HEK293 (cell line): Measurements from ENCODE around the gene KMO.

Experiments used
- CTCF ChIA-PET: fragments of 350-600 bp; formaldehyde crosslinking; extraction: SDS; loops from one replicate; lab custom pipeline; 2021; ENCODE audit warnings: antibody characterized with exemption; lab: Yijun Ruan, JAX
- POLR2A ChIA-PET: fragments of 300-600 bp; formaldehyde crosslinking; extraction: SDS; loops from one replicate; lab custom pipeline; 2020; ENCODE audit warnings: antibody characterized with exemption, inconsistent platforms; lab: Yijun Ruan, JAX
- H3K27ac ChIP-seq: fragments of 200-500 bp; sonication (Bioruptor generic); 2 replicates; pipeline ENCODE4 v1.5.1; 2014; ENCODE audit warnings: low read depth, low read length, control low read depth, inconsistent platforms; ENCODE audit errors: extremely low read depth
- H3K36me3 ChIP-seq, 2 experiments: fragments of 200-500 bp in 1 of 2; sonication (Bioruptor generic) in 1 of 2; 1 replicate in 1 of 2; 2 replicates in 1 of 2; pipeline ENCODE4 v1.5.1; 2014 to 2017; ENCODE audit warnings: inconsistent platforms in 2 of 2, low read length in 2 of 2; ENCODE audit not compliant: control insufficient read depth in 2 of 2, insufficient read depth in 1 of 2
- H3K4me1 ChIP-seq: fragments of 200-500 bp; sonication (Bioruptor generic); 2 replicates; pipeline ENCODE4 v1.5.1; 2014; ENCODE audit warnings: mild to moderate bottlenecking, low read length, inconsistent platforms; ENCODE audit not compliant: control insufficient read depth, insufficient read depth
- H3K4me3 ChIP-seq: 2 replicates; pipeline ENCODE4 v1.5.1; 2011; ENCODE audit warnings: low read depth, mild to moderate bottlenecking, control low read depth, low read length, moderate library complexity
- H3K9me3 ChIP-seq: fragments of 200-500 bp; sonication (Bioruptor generic); 2 replicates; pipeline ENCODE4 v1.5.1; 2014; ENCODE audit warnings: low read depth, low read length, inconsistent platforms; ENCODE audit not compliant: control insufficient read depth, insufficient read depth
- GLI2 ChIP-seq: fragments of 450-650 bp; formaldehyde crosslinking; IDR thresholded peaks from 2 replicates; pipeline ENCODE4; 2017; ENCODE audit warnings: missing biosample characterization, missing genetic modification characterization, low read depth, borderline replicate concordance
- GLIS1 ChIP-seq: fragments of 450-650 bp; formaldehyde crosslinking; IDR thresholded peaks from 2 replicates; pipeline ENCODE4 v1.5.1; 2016; ENCODE audit warnings: missing biosample characterization, missing genetic modification characterization
- KLF16 ChIP-seq: fragments of 450-650 bp; formaldehyde crosslinking; IDR thresholded peaks from 2 replicates; pipeline ENCODE4 v1.5.1; 2017; ENCODE audit warnings: missing biosample characterization, missing genetic modification characterization
- MYNN ChIP-seq: fragments of 450-650 bp; formaldehyde crosslinking; IDR thresholded peaks from 2 replicates; pipeline ENCODE4 v1.5.1; 2016; ENCODE audit warnings: missing biosample characterization, missing genetic modification characterization, borderline replicate concordance
- PRDM1 ChIP-seq: fragments of 450-650 bp; formaldehyde crosslinking; IDR thresholded peaks from 2 replicates; pipeline ENCODE4; 2016; ENCODE audit warnings: missing biosample characterization, missing genetic modification characterization
- SP3 ChIP-seq: fragments of 450-650 bp; formaldehyde crosslinking; IDR thresholded peaks from 2 replicates; pipeline ENCODE4 v1.5.1; 2016; ENCODE audit warnings: missing biosample characterization, missing genetic modification characterization
- ZNF292 ChIP-seq: fragments of 450-650 bp; formaldehyde crosslinking; IDR thresholded peaks from 2 replicates; pipeline ENCODE4 v1.5.1; 2016; ENCODE audit warnings: low read depth, missing biosample characterization, missing genetic modification characterization, borderline replicate concordance
- ZNF610 ChIP-seq: fragments of 450-650 bp; formaldehyde crosslinking; IDR thresholded peaks from 2 replicates; pipeline ENCODE4 v1.5.1; 2016; ENCODE audit warnings: missing biosample characterization, missing genetic modification characterization, borderline replicate concordance
- ZNF624 ChIP-seq: fragments of 450-650 bp; formaldehyde crosslinking; IDR thresholded peaks from 2 replicates; pipeline ENCODE4 v1.5.1; 2017; ENCODE audit warnings: missing biosample characterization, missing genetic modification characterization
- TF ChIP-seq, protein P1 (sequence below): fragments of 450-650 bp; formaldehyde crosslinking; IDR thresholded peaks from 2 replicates; pipeline ENCODE4 v1.5.1; 2016; ENCODE audit warnings: missing biosample characterization, missing genetic modification characterization
- TF ChIP-seq, protein P2 (sequence below): fragments of 450-650 bp; formaldehyde crosslinking; conservative IDR thresholded peaks from 2 replicates; pipeline ENCODE4 v1.5.1; 2016; ENCODE audit warnings: low read depth, missing biosample characterization, missing genetic modification characterization
- TF ChIP-seq, protein P3 (sequence below): fragments of 450-650 bp; formaldehyde crosslinking; IDR thresholded peaks from 2 replicates; pipeline ENCODE4 v1.5.1; 2016; ENCODE audit warnings: missing biosample characterization, missing genetic modification characterization
- TF ChIP-seq, protein P4 (sequence below): fragments of 450-650 bp; formaldehyde crosslinking; IDR thresholded peaks from 2 replicates; pipeline ENCODE4 v1.5.1; 2017; ENCODE audit warnings: missing biosample characterization, missing genetic modification characterization
- TF ChIP-seq, protein P5 (sequence below): fragments of 450-650 bp; formaldehyde crosslinking; IDR thresholded peaks from 2 replicates; pipeline ENCODE4 v1.5.1; 2016; ENCODE audit warnings: missing biosample characterization, missing genetic modification characterization, borderline replicate concordance

The KMO gene

DNA sequence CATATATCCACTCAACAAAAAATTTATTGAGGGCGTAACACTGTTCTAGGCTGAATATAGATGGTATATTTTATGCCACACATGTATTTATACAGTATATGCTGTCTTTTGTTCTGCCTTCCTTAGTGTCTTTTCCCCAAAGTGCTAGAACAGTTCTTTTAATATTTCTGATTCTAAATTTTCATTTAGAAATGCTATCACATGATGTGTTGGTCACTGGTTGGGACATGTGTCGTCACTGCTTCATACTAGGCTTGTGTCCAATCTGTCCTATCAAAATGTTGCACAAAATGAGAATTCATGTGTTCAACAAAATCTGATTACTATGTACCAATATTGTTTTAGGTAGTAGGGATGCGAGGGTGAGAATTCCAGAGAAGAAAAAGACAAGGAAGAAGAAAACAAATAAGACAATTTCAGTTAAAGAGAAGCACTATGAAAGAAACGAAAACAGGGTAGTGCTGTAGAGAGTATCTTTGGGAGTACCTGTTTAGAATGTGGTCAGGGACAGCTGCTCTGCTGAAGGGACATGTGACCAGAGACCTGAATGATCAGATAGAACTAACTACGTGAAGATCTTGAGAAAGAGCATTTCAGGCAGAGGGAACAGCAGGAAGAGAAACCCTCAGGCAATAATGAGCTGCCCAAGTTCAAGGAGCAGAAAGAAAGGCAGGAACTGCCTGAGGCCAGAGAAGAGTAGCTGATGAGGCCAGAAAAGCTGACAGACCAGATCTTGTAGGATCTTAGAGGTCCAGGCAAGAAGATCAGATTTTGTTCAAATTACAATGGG lies 1.3 kb downstream of the KMO start:
- Histone ChIP-seq H3K4me1 (no peaks in the 10 kb centered on the region), H3K27ac (no peak overlapping the region), H3K9me3 (no peaks in the 10 kb centered on the region), H3K4me3 (no peak overlapping the region), H3K36me3 (no peaks in the 10 kb centered on the region)
- ChIA-PET CTCF (no interaction called here), POLR2A (no interaction called here)
- TF ChIP-seq KLF16 (tag by site-specific recombination) (no peak), MYNN (tag by site-specific recombination) (no peak), SP3 (no peak), GLIS1 (tag by site-specific recombination) (no peak)
- TF ChIP-seq, protein P1, sequence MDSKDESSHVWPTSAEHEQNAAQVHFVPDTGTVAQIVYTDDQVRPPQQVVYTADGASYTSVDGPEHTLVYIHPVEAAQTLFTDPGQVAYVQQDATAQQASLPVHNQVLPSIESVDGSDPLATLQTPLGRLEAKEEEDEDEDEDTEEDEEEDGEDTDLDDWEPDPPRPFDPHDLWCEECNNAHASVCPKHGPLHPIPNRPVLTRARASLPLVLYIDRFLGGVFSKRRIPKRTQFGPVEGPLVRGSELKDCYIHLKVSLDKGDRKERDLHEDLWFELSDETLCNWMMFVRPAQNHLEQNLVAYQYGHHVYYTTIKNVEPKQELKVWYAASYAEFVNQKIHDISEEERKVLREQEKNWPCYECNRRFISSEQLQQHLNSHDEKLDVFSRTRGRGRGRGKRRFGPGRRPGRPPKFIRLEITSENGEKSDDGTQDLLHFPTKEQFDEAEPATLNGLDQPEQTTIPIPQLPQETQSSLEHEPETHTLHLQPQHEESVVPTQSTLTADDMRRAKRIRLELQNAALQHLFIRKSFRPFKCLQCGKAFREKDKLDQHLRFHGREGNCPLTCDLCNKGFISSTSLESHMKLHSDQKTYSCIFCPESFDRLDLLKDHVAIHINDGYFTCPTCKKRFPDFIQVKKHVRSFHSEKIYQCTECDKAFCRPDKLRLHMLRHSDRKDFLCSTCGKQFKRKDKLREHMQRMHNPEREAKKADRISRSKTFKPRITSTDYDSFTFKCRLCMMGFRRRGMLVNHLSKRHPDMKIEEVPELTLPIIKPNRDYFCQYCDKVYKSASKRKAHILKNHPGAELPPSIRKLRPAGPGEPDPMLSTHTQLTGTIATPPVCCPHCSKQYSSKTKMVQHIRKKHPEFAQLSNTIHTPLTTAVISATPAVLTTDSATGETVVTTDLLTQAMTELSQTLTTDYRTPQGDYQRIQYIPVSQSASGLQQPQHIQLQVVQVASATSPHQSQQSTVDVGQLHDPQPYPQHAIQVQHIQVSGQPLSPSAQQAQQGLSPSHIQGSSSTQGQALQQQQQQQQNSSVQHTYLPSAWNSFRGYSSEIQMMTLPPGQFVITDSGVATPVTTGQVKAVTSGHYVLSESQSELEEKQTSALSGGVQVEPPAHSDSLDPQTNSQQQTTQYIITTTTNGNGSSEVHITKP (tag by site-specific recombination) = no peak

DNA sequence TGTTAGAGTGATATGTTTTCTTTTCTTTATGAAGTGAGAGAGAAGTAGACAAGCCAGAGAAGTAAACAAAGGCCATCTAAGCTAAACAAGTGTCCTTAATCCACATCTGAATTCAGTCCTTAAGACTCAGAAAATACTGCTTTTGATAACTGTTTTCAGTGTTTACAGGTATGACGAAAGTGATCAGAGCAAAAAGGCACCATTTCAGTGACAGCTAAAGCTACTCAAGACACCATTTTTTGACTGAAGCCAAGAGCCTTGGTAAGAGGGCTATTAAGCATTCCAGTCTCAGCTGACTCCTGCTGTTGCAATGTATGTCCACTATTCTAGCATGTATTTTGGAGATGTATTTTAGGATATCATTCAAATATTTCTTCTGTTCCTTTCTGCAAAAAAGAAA lies 4.1 kb downstream of the KMO start:
- no peak overlapping the region for H3K27ac ChIP-seq
- ChIA-PET CTCF (interaction anchor here (0.6 kb wide), 1 partner anchor 669 kb away, joined by 3 read pairs; no protein-coding TSS in a partner anchor), POLR2A (no interaction called here)
- no peaks in the 10 kb centered on the region for H3K4me1 ChIP-seq
- TF ChIP-seq, protein P2, sequence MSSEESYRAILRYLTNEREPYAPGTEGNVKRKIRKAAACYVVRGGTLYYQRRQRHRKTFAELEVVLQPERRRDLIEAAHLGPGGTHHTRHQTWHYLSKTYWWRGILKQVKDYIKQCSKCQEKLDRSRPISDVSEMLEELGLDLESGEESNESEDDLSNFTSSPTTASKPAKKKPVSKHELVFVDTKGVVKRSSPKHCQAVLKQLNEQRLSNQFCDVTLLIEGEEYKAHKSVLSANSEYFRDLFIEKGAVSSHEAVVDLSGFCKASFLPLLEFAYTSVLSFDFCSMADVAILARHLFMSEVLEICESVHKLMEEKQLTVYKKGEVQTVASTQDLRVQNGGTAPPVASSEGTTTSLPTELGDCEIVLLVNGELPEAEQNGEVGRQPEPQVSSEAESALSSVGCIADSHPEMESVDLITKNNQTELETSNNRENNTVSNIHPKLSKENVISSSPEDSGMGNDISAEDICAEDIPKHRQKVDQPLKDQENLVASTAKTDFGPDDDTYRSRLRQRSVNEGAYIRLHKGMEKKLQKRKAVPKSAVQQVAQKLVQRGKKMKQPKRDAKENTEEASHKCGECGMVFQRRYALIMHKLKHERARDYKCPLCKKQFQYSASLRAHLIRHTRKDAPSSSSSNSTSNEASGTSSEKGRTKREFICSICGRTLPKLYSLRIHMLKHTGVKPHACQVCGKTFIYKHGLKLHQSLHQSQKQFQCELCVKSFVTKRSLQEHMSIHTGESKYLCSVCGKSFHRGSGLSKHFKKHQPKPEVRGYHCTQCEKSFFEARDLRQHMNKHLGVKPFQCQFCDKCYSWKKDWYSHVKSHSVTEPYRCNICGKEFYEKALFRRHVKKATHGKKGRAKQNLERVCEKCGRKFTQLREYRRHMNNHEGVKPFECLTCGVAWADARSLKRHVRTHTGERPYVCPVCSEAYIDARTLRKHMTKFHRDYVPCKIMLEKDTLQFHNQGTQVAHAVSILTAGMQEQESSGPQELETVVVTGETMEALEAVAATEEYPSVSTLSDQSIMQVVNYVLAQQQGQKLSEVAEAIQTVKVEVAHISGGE (tag by site-specific recombination) = no peak
- TF ChIP-seq GLI2 (tag by site-specific recombination) (no peak), ZNF624 (tag by site-specific recombination) (no peak), PRDM1 (tag by site-specific recombination) (no peak), ZNF610 (tag by site-specific recombination) (no peak), ZNF292 (no peak)
- TF ChIP-seq, protein P3, sequence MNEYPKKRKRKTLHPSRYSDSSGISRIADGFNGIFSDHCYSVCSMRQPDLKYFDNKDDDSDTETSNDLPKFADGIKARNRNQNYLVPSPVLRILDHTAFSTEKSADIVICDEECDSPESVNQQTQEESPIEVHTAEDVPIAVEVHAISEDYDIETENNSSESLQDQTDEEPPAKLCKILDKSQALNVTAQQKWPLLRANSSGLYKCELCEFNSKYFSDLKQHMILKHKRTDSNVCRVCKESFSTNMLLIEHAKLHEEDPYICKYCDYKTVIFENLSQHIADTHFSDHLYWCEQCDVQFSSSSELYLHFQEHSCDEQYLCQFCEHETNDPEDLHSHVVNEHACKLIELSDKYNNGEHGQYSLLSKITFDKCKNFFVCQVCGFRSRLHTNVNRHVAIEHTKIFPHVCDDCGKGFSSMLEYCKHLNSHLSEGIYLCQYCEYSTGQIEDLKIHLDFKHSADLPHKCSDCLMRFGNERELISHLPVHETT (tag by site-specific recombination) = no peak
- TF ChIP-seq, protein P4, sequence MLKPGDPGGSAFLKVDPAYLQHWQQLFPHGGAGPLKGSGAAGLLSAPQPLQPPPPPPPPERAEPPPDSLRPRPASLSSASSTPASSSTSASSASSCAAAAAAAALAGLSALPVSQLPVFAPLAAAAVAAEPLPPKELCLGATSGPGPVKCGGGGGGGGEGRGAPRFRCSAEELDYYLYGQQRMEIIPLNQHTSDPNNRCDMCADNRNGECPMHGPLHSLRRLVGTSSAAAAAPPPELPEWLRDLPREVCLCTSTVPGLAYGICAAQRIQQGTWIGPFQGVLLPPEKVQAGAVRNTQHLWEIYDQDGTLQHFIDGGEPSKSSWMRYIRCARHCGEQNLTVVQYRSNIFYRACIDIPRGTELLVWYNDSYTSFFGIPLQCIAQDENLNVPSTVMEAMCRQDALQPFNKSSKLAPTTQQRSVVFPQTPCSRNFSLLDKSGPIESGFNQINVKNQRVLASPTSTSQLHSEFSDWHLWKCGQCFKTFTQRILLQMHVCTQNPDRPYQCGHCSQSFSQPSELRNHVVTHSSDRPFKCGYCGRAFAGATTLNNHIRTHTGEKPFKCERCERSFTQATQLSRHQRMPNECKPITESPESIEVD = no peak
- TF ChIP-seq, protein P5, sequence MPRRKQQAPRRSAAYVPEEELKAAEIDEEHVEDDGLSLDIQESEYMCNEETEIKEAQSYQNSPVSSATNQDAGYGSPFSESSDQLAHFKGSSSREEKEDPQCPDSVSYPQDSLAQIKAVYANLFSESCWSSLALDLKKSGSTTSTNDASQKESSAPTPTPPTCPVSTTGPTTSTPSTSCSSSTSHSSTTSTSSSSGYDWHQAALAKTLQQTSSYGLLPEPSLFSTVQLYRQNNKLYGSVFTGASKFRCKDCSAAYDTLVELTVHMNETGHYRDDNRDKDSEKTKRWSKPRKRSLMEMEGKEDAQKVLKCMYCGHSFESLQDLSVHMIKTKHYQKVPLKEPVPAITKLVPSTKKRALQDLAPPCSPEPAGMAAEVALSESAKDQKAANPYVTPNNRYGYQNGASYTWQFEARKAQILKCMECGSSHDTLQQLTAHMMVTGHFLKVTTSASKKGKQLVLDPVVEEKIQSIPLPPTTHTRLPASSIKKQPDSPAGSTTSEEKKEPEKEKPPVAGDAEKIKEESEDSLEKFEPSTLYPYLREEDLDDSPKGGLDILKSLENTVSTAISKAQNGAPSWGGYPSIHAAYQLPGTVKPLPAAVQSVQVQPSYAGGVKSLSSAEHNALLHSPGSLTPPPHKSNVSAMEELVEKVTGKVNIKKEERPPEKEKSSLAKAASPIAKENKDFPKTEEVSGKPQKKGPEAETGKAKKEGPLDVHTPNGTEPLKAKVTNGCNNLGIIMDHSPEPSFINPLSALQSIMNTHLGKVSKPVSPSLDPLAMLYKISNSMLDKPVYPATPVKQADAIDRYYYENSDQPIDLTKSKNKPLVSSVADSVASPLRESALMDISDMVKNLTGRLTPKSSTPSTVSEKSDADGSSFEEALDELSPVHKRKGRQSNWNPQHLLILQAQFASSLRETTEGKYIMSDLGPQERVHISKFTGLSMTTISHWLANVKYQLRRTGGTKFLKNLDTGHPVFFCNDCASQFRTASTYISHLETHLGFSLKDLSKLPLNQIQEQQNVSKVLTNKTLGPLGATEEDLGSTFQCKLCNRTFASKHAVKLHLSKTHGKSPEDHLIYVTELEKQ = no peak
- H3K36me3 ChIP-seq = no peaks in the 10 kb centered on the region
- no peak overlapping the region for H3K4me3 ChIP-seq
- no peaks in the 10 kb centered on the region for H3K9me3 ChIP-seq
